ENCODE measurements around the gene MS4A4E.

The MS4A4E gene

DNA sequence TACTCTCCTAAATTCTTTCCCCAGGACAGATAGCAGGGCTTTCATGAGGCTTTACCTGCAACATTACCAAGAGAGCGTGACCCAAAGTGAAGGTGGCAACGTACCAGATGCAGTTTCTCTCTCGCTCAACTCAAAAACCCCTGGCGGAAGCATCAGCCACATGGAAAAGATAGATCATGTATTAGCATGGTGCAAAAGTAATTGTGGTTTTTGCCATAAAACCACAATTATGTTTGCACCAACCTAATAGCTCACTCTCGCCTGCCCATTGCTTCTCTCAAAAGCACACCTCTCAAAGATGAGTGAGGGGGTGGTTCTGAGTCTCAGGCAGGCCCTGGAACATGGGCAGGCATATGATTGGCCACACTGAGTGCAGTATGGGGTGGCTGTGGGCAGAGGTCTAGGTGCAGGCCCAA, 67.1 kb downstream of the MS4A4E start:
- H3K4me3 ChIP-seq (ENCODE audit: control insufficient read depth, low read depth, low read length) = no peak overlapping the region
- TF ChIP-seq, protein P1, sequence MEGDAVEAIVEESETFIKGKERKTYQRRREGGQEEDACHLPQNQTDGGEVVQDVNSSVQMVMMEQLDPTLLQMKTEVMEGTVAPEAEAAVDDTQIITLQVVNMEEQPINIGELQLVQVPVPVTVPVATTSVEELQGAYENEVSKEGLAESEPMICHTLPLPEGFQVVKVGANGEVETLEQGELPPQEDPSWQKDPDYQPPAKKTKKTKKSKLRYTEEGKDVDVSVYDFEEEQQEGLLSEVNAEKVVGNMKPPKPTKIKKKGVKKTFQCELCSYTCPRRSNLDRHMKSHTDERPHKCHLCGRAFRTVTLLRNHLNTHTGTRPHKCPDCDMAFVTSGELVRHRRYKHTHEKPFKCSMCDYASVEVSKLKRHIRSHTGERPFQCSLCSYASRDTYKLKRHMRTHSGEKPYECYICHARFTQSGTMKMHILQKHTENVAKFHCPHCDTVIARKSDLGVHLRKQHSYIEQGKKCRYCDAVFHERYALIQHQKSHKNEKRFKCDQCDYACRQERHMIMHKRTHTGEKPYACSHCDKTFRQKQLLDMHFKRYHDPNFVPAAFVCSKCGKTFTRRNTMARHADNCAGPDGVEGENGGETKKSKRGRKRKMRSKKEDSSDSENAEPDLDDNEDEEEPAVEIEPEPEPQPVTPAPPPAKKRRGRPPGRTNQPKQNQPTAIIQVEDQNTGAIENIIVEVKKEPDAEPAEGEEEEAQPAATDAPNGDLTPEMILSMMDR (conservative IDR thresholded peaks at IDR 0.05; ENCODE audit: control insufficient read depth, insufficient read depth, low read depth, low read length) = no peak
- no peak for DNase-seq (ENCODE audit: low read depth)

DNA sequence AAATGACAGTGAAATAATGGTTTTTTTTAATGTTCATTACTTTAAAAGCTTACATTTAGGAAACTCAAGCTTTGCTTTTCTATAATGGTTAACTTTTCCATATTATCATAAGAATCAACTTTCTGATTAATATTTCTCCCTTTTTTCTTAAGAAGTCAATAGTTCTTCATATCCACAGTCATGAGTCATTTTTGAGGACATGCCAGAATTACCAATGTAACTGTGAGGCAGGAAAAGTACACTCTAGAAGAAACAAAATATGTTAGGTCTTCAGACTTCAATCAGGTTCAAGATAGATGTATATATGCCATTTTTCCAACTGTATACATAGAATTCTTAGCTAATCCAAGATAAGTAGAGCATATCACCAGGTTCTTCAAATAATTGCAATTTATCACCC, 70.9 kb downstream of the MS4A4E start:
- H3K4me3 ChIP-seq (ENCODE audit: control insufficient read depth, low read depth, low read length) = no peak overlapping the region
- TF ChIP-seq, protein P1 (conservative IDR thresholded peaks at IDR 0.05; ENCODE audit: control insufficient read depth, insufficient read depth, low read depth, low read length) = no peak
- DNase-seq (ENCODE audit: low read depth) = no peak

DNA sequence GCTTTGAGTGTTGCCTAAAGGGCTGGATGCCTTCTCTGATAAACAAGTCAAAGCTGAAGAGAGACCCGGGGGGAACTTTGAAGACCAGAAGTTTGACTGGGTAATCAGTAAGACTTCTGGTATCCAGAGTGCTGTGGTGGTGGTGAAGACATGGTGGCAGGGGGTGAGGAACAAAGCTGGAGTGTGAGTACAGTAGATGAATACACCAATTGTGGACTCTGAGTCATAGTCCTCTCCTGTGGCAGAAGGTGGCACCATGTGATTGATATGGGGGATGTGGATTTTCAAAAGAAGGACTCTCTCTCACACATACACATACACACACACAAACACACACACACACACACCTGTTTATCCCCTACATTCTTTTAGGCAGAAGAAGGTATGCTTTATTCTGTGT, 72.4 kb downstream of the MS4A4E start:
- TF ChIP-seq, protein P1 (conservative IDR thresholded peaks at IDR 0.05; ENCODE audit: control insufficient read depth, insufficient read depth, low read depth, low read length) = no peak
- no peak overlapping the region for H3K4me3 ChIP-seq (ENCODE audit: control insufficient read depth, low read depth, low read length)
- DNase-seq (ENCODE audit: low read depth) = no peak

DNA sequence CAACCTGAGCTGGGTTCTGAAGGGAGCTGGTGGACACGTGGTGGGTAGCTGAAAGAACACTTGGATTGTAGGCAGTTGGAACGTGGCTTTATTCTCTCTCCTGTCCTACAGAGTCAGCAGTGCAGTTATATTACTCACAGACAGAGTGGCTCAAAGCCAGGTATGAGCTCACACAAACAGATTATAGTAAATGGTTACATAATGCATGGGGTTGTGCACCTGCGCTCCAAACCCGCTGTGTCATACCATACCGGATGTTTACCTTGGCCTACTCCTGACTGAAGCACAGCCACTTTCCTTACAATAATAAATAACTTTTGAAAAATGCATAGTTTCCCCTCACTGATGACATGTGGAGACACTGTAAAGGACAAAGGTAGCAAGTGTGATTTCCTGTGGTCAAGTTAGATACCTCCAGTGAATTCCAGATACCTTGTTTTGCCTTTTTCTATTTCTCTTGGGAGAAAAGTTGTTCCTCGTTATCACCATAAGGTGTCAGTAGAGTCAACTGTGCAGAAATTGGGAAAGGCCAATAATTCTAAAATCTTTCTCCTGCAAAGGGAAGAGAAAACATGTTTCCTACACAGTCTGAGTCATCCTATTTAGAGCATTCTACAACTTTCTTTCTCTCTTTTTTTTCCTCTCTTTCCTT, 73.5 kb downstream of the MS4A4E start:
- peak; percentile 11 for DNase-seq (ENCODE audit: low read depth)
- no peak overlapping the region for H3K4me3 ChIP-seq (ENCODE audit: control insufficient read depth, low read depth, low read length)

DNA sequence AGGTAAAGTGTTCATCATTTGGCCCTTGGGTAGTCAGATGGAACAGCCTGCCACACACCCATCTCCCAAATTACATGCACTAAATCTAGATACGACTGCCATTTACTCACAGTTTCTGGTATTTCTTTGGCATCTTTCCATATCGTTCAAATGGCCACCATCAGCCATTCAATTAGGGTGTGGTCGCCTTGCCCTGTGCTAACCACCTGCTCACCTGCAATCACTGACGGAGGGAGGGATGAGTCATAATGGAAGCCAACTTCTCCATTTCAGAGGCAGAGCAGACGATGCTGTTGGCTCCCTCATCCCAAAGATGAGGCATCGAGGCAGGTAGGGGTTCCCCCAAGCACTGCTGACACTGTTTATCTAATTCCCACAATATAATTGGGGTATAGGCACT, 74.6 kb downstream of the MS4A4E start:
- DNase-seq (ENCODE audit: low read depth) = no peak

More for the DNA sequence above, 73.5 kb downstream of the MS4A4E start:
- TF ChIP-seq, protein P1 (conservative IDR thresholded peaks at IDR 0.05; ENCODE audit: control insufficient read depth, insufficient read depth, low read depth, low read length) = peak; percentile 22

DNA sequence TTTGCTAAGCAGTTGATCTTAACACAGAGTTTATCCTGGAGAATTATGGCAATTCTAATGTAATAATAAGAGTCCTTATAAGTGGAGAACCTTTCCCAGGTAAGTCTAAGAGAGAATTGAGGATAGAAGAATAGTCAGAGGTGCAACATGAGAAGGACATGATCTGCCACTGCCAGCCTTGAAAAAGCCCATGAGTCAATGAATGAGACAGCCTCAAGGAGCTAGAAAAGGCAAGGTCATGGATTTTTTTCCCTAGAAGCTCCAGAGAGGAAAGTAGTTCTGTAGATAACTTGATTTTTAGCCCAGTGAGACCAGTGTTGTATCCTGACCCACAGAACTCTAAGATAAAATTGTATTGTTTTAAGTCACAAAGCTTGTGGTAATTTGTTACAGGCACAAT, 77.0 kb downstream of the MS4A4E start:
- TF ChIP-seq, protein P1 (conservative IDR thresholded peaks at IDR 0.05; ENCODE audit: control insufficient read depth, insufficient read depth, low read depth, low read length) = no peak
- DNase-seq (ENCODE audit: low read depth) = no peak

More for the DNA sequence above, 74.6 kb downstream of the MS4A4E start:
- TF ChIP-seq, protein P1 (conservative IDR thresholded peaks at IDR 0.05; ENCODE audit: control insufficient read depth, insufficient read depth, low read depth, low read length) = no peak
- no peak overlapping the region for H3K4me3 ChIP-seq (ENCODE audit: control insufficient read depth, low read depth, low read length)

More for the DNA sequence above, 77.0 kb downstream of the MS4A4E start:
- H3K4me3 ChIP-seq (ENCODE audit: control insufficient read depth, low read depth, low read length) = no peak overlapping the region
